Lower lobe of right lung (tissue), 2 donors: ENCODE results near the gene LAT. TPM values are rescaled to one million over a fixed set of nuclear protein-coding genes. Genes with fewer than 3 reads are reported as not detected.
A peak's percentile ranks its signal among the peaks of the same experiment; 100 is the strongest.

Experiments used
- ATAC-seq, 2 donors: fragments of 200-7000 bp; cut with Tn5 transposase; one replicate each; pipeline ENCODE4 v1.9.1; 2020 to 2022; ENCODE audit warnings: mild to moderate bottlenecking in 2 of 2, moderate library complexity in 2 of 2
- DNase-seq: peaks from one replicate; pipeline ENCODE4 v3.0.0-alpha.2; 2020
- H3K27ac ChIP-seq: fragments of 200-600 bp; one replicate; pipeline ENCODE4 v1.8.0; 2022
- H3K27me3 ChIP-seq: fragments of 200-600 bp; one replicate; pipeline ENCODE4 v1.8.0; 2022; ENCODE audit warnings: low read depth
- H3K36me3 ChIP-seq: fragments of 200-600 bp; one replicate; pipeline ENCODE4 v1.8.0; 2022; ENCODE audit warnings: mild to moderate bottlenecking
- H3K4me1 ChIP-seq: fragments of 200-600 bp; one replicate; pipeline ENCODE4 v1.8.0; 2022
- H3K4me3 ChIP-seq: fragments of 200-600 bp; one replicate; pipeline ENCODE4 v1.8.0; 2022; ENCODE audit warnings: mild to moderate bottlenecking
- H3K9me3 ChIP-seq: fragments of 200-600 bp; one replicate; pipeline ENCODE4 v1.8.0; 2022
- intact Hi-C: fragments of 100-400 bp; cut with DNase I; formaldehyde crosslinking; loops from one replicate; pipeline ENCODE4 v1.11.0; 2022
- total RNA-seq: library from RNA; stranded (reverse); fragmentation: NEBNext Ultra II Directional; extraction: Animal tissue kit (Norgen Biotek cat#: 25700); gene quantifications from one replicate; pipeline ENCODE4 v1.2.1, GENCODE V29; 2021
- TF ChIP-seq, protein P1 (sequence below): fragments of 200-600 bp; IDR thresholded peaks from one replicate; pipeline ENCODE4 v1.8.0; 2022; ENCODE audit warnings: antibody characterized with exemption, mild to moderate bottlenecking
- donor health status: DM: no; HTN: yes; CAD: no; lungs with severe emphysema.

Gene LAT
- total RNA-seq, 1 donor from 2014 or later: 17.8 TPM

DNA sequence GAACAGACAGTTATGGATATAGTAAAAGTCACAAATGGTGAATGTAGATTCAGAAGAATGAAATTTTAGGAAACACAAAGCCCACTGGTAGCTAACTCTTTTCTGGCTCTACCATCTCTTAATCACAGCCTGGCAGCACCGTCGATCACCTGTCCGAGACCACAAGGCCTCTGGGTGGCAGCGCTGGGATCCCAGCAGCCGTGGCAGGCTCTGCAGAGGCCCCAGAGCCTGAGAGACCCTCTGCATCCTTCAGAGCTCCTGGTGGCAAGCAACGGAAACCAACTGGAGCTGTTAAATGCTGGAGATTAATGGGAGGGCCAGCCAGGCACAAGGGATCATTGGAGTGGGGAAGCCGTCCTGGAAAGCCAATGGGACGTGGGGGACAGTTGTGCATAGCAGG lies 26.3 kb downstream of the LAT start:
- H3K4me1 ChIP-seq: peaks cover 15% of the 10 kb centered on the region
- DNase-seq: no peak
- TF ChIP-seq, protein P1, sequence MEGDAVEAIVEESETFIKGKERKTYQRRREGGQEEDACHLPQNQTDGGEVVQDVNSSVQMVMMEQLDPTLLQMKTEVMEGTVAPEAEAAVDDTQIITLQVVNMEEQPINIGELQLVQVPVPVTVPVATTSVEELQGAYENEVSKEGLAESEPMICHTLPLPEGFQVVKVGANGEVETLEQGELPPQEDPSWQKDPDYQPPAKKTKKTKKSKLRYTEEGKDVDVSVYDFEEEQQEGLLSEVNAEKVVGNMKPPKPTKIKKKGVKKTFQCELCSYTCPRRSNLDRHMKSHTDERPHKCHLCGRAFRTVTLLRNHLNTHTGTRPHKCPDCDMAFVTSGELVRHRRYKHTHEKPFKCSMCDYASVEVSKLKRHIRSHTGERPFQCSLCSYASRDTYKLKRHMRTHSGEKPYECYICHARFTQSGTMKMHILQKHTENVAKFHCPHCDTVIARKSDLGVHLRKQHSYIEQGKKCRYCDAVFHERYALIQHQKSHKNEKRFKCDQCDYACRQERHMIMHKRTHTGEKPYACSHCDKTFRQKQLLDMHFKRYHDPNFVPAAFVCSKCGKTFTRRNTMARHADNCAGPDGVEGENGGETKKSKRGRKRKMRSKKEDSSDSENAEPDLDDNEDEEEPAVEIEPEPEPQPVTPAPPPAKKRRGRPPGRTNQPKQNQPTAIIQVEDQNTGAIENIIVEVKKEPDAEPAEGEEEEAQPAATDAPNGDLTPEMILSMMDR: no peak
- no peaks in the 10 kb centered on the region for H3K27me3 ChIP-seq
- no peaks in the 10 kb centered on the region for H3K9me3 ChIP-seq
- no peak overlapping the region for H3K27ac ChIP-seq
- H3K36me3 ChIP-seq: no peaks in the 10 kb centered on the region
- intact Hi-C loops: no loop called here
- ATAC-seq: no peak
- H3K4me3 ChIP-seq: no peak overlapping the region

DNA sequence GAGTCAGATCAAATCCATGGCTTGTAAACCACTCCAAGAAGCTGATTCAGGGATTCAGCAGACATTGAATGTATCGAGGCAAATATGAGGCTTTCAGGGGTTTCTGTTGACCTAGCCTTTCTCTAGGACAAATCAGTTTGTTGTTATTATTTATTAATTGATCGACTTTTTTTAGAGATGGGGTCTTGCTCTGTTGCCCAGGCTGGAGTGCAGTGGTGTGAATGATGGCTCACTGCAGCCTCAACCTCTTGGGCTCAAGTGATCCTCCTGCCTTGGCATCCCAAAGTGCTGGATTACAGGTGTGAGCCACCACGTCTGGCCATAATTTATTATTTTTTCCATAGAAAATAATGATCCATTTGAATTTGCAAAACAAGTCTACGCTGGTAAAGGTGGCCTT lies 27.0 kb downstream of the LAT start:
- Histone ChIP-seq H3K4me3 (no peak overlapping the region), H3K36me3 (no peaks in the 10 kb centered on the region), H3K4me1 (peaks cover 15% of the 10 kb centered on the region), H3K27me3 (no peaks in the 10 kb centered on the region), H3K9me3 (no peaks in the 10 kb centered on the region), H3K27ac (no peak overlapping the region)
- DNase-seq: no peak
- intact Hi-C loops: no loop called here
- TF ChIP-seq, protein P1: no peak
- no peak for ATAC-seq

DNA sequence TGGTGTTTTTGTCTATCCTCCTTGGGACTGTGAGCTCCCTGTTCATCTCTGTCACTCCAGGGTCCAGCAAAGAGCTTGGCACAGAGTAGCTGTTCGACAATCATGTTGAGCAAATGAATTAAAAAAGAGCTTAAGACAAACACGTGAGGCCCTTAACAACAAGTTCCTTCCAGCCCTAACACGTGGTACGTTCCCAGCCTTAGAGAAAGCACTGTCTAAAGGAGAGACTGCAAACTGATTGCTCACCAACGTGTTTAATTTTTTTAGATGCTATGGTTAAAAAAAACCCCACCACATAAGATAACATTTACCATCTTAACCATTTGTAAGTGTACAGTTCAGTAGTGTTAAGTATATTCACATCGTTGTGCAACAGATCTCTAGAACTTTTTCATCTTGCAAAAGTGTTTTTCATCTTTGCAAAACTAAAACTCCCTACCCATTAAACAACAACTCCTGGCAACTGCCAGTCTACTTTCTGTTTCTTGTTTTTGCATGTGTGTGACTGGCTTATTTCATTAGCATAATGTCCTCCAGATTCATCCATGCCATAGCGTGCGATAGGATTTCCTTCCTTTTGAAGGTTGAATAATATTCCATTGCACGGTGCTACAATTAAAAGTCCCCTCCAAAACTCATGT lies 28.2 kb downstream of the LAT start:
- Histone ChIP-seq H3K4me3 (no peak overlapping the region), H3K4me1 (peaks cover 15% of the 10 kb centered on the region), H3K36me3 (no peaks in the 10 kb centered on the region), H3K27ac (peak overlapping the region; percentile 18), H3K27me3 (no peaks in the 10 kb centered on the region), H3K9me3 (no peaks in the 10 kb centered on the region)
- DNase-seq (no peak), ATAC-seq (peak; percentile 36 to 45)
- TF ChIP-seq, protein P1: no peak
- intact Hi-C loops: no loop called here

DNA sequence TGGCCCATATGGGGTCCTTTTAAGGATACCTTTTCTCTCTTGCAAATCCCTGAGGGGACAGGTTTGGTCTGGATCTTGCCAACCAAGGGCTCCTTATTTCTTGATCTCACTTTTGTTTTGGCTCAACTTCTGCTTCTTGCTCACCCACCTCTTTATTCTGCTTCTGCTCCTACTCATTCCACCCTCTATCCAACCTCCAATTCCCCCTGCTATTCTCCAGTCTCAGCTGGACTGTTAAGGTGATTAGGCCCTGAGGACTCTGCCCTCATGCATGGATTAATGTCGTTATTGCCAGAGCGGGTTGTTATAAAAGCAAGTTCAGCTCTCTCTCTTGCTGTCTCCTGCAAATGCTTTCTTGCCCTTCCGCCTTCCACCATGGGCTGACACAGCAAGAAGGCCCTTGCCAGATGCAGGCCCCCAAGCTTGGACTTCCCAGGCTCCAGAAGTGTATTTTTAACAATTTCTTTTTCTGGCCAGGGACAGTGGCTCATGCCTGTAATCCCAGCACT lies 29.8 kb downstream of the LAT start:
- DNase-seq (no peak), ATAC-seq (no peak)
- H3K9me3 ChIP-seq: no peaks in the 10 kb centered on the region
- peaks cover 15% of the 10 kb centered on the region for H3K4me1 ChIP-seq
- intact Hi-C loops: no loop called here
- TF ChIP-seq, protein P1: no peak
- no peak overlapping the region for H3K4me3 ChIP-seq
- no peaks in the 10 kb centered on the region for H3K27me3 ChIP-seq
- peak overlapping the region; percentile 24 for H3K27ac ChIP-seq
- H3K36me3 ChIP-seq: no peaks in the 10 kb centered on the region

DNA sequence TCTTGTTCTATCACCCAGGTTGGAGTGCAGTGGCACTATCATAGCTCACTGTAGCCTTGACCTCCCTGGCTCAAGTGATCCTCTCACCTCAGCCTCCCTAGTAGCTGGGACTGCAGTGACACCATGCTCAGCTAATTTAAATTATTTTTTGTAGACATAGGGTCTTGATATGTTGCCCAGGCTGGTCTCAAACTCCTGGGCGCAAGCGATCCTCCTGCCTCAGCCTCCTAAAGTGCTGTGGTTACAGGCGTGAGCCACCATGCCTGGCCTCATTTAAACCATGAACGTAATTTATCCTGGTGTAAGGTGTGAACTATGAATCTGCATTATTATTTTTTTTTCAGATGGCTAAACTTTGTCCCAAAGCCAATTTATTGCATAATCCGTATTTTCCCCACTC lies 37.3 kb downstream of the LAT start:
- no peaks in the 10 kb centered on the region for H3K9me3 ChIP-seq
- DNase-seq: no peak
- no peak overlapping the region for H3K4me3 ChIP-seq
- no peak for ATAC-seq
- TF ChIP-seq, protein P1: no peak
- no peaks in the 10 kb centered on the region for H3K27me3 ChIP-seq
- H3K36me3 ChIP-seq: no peaks in the 10 kb centered on the region
- no peak overlapping the region for H3K27ac ChIP-seq
- intact Hi-C loops: no loop called here
- no peaks in the 10 kb centered on the region for H3K4me1 ChIP-seq
